ENCODE measurements around the gene CCNQ. TPM values are rescaled to one million over a fixed set of nuclear protein-coding genes. Genes with fewer than 3 reads are reported as not detected.

Gene CCNQ
- total and polyA plus RNA-seq, 4 donors, result 14.8 to 29.3 (median 24.2) TPM

DNA sequence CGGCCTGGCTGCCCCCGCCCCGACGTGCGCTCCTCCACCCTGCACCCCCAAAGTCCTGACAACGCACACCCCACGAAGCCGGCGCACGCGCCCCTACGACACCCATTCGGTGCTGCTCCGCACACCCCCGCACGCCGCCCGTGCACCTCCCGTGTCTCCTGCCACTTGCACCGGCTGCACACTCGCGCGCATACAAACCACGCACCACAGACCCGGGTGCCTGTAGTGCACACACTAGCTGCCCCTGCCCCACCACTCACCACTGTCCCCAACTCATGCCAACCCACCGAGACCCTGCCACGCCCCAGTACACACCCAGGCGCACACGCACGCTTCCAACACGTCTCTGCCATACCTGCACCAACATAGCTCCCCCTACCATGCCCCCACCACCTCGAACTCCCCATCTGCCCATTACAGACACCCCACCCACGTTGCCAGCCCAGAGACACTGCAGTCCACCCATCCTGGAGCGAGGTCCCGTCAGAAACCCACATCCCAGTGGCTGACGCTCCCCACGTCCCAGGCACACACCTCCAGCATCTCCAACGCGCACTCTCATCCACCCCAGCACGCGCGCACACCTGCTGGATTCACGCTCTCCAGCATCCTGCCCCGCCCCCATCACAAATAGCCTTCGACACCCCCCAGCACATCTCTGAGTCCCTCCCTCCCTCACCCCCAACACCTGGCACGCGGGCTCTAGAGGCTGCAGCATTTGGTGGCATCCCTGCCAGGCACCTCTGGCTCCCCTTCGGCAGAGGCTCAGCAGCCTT, 43.9 kb upstream of the CCNQ start:
- no peak overlapping the region for H3K27ac ChIP-seq (ENCODE audit: low read depth, low read length)

DNA sequence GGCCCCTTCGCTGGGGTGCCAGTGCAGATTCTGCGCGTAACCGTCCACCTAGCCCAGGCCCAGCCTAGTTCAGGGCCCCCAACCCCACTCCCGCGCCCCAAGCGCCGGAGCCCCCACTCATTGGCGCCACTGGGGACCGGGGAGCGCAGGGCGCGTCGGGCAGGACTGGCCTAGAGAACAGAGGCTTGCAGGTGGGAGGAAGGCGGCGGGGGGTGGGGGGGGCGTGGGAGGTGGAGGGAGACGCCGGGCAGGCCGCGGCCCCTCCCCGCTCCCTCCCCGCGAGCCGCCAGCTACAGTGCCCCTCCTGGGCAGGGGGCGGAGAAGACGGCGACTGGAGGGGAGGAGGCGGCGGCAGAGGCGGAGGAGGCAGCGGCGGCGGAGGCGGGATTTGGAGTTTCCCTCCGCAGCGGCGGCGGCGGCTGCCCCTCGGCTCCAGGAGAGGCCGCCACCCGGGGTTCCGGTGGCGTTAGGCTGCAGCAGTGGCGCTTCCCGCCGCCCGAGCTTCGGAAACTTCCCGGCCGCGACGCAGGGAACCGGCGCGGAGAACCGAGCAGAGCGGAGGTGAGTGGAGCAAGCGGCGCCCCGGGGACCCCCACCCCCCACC, 43.2 kb upstream of the CCNQ start:
- Histone ChIP-seq H3K4me3 (ENCODE audit: low read depth, low read length) (no peak overlapping the region), H3K27me3 (ENCODE audit: control insufficient read depth, insufficient read depth, low read length) (peaks cover 41% of the 10 kb centered on the region), H3K36me3 (ENCODE audit: control insufficient read depth, insufficient read depth, low read length) (no peaks in the 10 kb centered on the region), H3K9me3 (ENCODE audit: control insufficient read depth, insufficient read depth, low read length) (peaks cover 3% of the 10 kb centered on the region), H3K4me1 (ENCODE audit: control insufficient read depth, insufficient read depth, low read length) (peaks cover 37% of the 10 kb centered on the region), H3K27ac (ENCODE audit: low read depth, low read length) (no peak overlapping the region)
- 21% methylated on average over 44 of the region's 62 CpGs for WGBS (ENCODE audit: insufficient coverage)
- peak in 1 of 6 donors; percentile 13 for DNase-seq (ENCODE audit: low read depth in 4 of 6, low spot score in 6 of 6)

More for the DNA sequence above, 43.9 kb upstream of the CCNQ start:
- 24% methylated on average over 43 of the region's 48 CpGs for WGBS (ENCODE audit: insufficient coverage)
- peaks cover 47% of the 10 kb centered on the region for H3K27me3 ChIP-seq (ENCODE audit: control insufficient read depth, insufficient read depth, low read length)
- no peak overlapping the region for H3K4me3 ChIP-seq (ENCODE audit: low read depth, low read length)
- DNase-seq (ENCODE audit: low read depth in 4 of 6, low spot score in 6 of 6), result no peak
- H3K4me1 ChIP-seq (ENCODE audit: control insufficient read depth, insufficient read depth, low read length), result peaks cover 41% of the 10 kb centered on the region
- H3K36me3 ChIP-seq (ENCODE audit: control insufficient read depth, insufficient read depth, low read length), result no peaks in the 10 kb centered on the region
- H3K9me3 ChIP-seq (ENCODE audit: control insufficient read depth, insufficient read depth, low read length), result peaks cover 3% of the 10 kb centered on the region

DNA sequence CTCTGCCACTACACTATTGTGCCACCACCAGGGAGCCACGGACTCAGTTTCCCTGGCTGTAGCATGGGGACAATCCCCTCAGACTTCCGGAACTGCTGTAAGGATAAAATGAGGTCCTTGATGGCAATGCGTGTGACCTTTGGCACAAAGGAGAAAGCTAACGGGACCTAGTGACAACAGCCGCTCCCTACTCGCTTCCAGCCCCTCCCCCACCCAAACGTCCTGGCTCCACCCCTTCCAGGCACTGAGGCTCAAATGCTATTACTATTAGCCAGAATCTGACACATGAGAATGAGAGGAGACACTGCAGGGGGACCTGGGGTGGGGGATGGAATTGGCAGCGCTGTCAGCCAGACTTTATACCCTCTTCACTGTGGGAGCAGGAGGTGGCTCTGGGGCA, 42.7 kb upstream of the CCNQ start:
- WGBS (ENCODE audit: insufficient coverage), result 39% methylated on average over 2 of the region's 8 CpGs
- peaks cover 35% of the 10 kb centered on the region for H3K4me1 ChIP-seq (ENCODE audit: control insufficient read depth, insufficient read depth, low read length)
- H3K9me3 ChIP-seq (ENCODE audit: control insufficient read depth, insufficient read depth, low read length), result peaks cover 3% of the 10 kb centered on the region
- no peak overlapping the region for H3K4me3 ChIP-seq (ENCODE audit: low read depth, low read length)
- no peaks in the 10 kb centered on the region for H3K36me3 ChIP-seq (ENCODE audit: control insufficient read depth, insufficient read depth, low read length)
- no peak overlapping the region for H3K27ac ChIP-seq (ENCODE audit: low read depth, low read length)
- peaks cover 39% of the 10 kb centered on the region for H3K27me3 ChIP-seq (ENCODE audit: control insufficient read depth, insufficient read depth, low read length)
- DNase-seq (ENCODE audit: low read depth in 4 of 6, low spot score in 6 of 6), result no peak

DNA sequence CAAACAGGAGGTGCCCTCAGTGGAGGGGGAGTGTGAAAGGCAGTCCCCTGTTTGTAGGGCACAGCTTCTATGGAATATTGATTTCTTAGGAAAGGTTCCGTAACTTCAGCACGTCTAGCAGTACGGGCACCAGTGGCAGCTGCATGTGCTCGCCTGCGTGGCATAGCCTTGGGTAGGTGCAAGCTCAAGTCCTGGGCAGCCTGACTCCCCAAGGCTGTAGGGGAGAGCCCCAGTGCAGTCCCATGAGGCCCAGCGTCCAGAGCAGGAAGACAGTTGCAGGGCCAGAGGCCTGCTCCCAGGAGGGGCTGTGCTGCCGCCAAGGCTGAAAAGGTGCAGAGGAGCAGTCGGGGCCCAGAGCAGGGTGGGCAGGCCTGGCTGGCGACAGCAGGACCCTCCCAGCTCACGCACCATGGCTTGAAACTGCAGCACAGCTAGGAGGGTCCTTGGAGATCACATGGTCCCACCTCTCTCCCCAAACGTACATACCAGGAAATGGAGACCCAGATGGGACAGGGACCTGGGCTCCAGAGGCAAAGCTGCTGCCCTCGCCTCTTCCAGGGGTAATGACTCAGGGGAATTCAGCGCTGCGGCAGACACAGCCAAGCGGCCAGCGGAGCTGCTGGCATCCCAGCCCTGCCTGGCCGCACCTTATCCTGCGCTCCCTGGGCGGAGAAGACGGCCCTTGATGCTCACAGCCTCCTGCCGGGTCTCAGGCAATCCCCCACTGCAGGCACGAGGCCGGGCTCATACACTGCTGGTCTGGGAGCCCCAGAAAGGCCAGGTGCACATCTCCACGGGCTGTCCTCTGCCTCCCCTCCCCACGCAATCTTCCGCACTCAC, 42.0 kb upstream of the CCNQ start:
- Histone ChIP-seq H3K9me3 (ENCODE audit: control insufficient read depth, insufficient read depth, low read length) (peaks cover 3% of the 10 kb centered on the region), H3K36me3 (ENCODE audit: control insufficient read depth, insufficient read depth, low read length) (no peaks in the 10 kb centered on the region), H3K27me3 (ENCODE audit: control insufficient read depth, insufficient read depth, low read length) (peaks cover 32% of the 10 kb centered on the region), H3K4me3 (ENCODE audit: low read depth, low read length) (no peak overlapping the region), H3K27ac (ENCODE audit: low read depth, low read length) (no peak overlapping the region), H3K4me1 (ENCODE audit: control insufficient read depth, insufficient read depth, low read length) (peaks cover 32% of the 10 kb centered on the region)
- DNase-seq (ENCODE audit: low read depth in 4 of 6, low spot score in 6 of 6), result no peak
- WGBS (ENCODE audit: insufficient coverage), result 58% methylated on average over 26 of the region's 26 CpGs

- no peak overlapping the region for H3K27ac ChIP-seq (ENCODE audit: low read depth, low read length)
- no peaks in the 10 kb centered on the region for H3K36me3 ChIP-seq (ENCODE audit: control insufficient read depth, insufficient read depth, low read length)
- peaks cover 3% of the 10 kb centered on the region for H3K9me3 ChIP-seq (ENCODE audit: control insufficient read depth, insufficient read depth, low read length)
- H3K27me3 ChIP-seq (ENCODE audit: control insufficient read depth, insufficient read depth, low read length), result peaks cover 25% of the 10 kb centered on the region
- 76% methylated on average over 18 of the region's 23 CpGs for WGBS (ENCODE audit: insufficient coverage)
- H3K4me3 ChIP-seq (ENCODE audit: low read depth, low read length), result no peak overlapping the region
- H3K4me1 ChIP-seq (ENCODE audit: control insufficient read depth, insufficient read depth, low read length), result peaks cover 31% of the 10 kb centered on the region
- no peak for DNase-seq (ENCODE audit: low read depth in 4 of 6, low spot score in 6 of 6)
These were observed 41.2 kb upstream of the CCNQ start for GRCh38 chrX:153640045-153640686.

- Histone ChIP-seq H3K4me3 (ENCODE audit: low read depth, low read length) (no peak overlapping the region), H3K27me3 (ENCODE audit: control insufficient read depth, insufficient read depth, low read length) (peaks cover 18% of the 10 kb centered on the region), H3K27ac (ENCODE audit: low read depth, low read length) (no peak overlapping the region), H3K4me1 (ENCODE audit: control insufficient read depth, insufficient read depth, low read length) (peaks cover 24% of the 10 kb centered on the region), H3K36me3 (ENCODE audit: control insufficient read depth, insufficient read depth, low read length) (no peaks in the 10 kb centered on the region), H3K9me3 (ENCODE audit: control insufficient read depth, insufficient read depth, low read length) (peaks cover 3% of the 10 kb centered on the region)
- no peak for DNase-seq (ENCODE audit: low read depth in 4 of 6, low spot score in 6 of 6)
- 75% methylated on average over 27 of the region's 28 CpGs for WGBS (ENCODE audit: insufficient coverage)
These were observed 40.5 kb upstream of the CCNQ start for GRCh38 chrX:153639177-153640044.

GRCh38 chrX:153638436-153639176, 39.7 kb upstream of the CCNQ start:
- WGBS (ENCODE audit: insufficient coverage), result 78% methylated on average over 17 of the region's 20 CpGs
- Histone ChIP-seq H3K27me3 (ENCODE audit: control insufficient read depth, insufficient read depth, low read length) (peaks cover 14% of the 10 kb centered on the region), H3K27ac (ENCODE audit: low read depth, low read length) (no peak overlapping the region), H3K36me3 (ENCODE audit: control insufficient read depth, insufficient read depth, low read length) (no peaks in the 10 kb centered on the region), H3K4me1 (ENCODE audit: control insufficient read depth, insufficient read depth, low read length) (peaks cover 18% of the 10 kb centered on the region), H3K9me3 (ENCODE audit: control insufficient read depth, insufficient read depth, low read length) (peaks cover 3% of the 10 kb centered on the region), H3K4me3 (ENCODE audit: low read depth, low read length) (no peak overlapping the region)
- DNase-seq (ENCODE audit: low read depth in 4 of 6, low spot score in 6 of 6), result no peak

- DNase-seq (ENCODE audit: low read depth in 4 of 6, low spot score in 6 of 6), result no peak
- Histone ChIP-seq H3K9me3 (ENCODE audit: control insufficient read depth, insufficient read depth, low read length) (peaks cover 3% of the 10 kb centered on the region), H3K4me1 (ENCODE audit: control insufficient read depth, insufficient read depth, low read length) (peaks cover 12% of the 10 kb centered on the region), H3K4me3 (ENCODE audit: low read depth, low read length) (no peak overlapping the region), H3K27me3 (ENCODE audit: control insufficient read depth, insufficient read depth, low read length) (peaks cover 8% of the 10 kb centered on the region), H3K36me3 (ENCODE audit: control insufficient read depth, insufficient read depth, low read length) (no peaks in the 10 kb centered on the region), H3K27ac (ENCODE audit: low read depth, low read length) (no peak overlapping the region)
- 71% methylated on average over 6 of the region's 6 CpGs for WGBS (ENCODE audit: insufficient coverage)
These were observed 39.1 kb upstream of the CCNQ start for GRCh38 chrX:153638041-153638371.

Data from spinal cord (tissue), 10 donors.